Measurements from ENCODE around the gene WDR13. TPM values are rescaled to one million over a fixed set of nuclear protein-coding genes. Genes with fewer than 3 reads are reported as not detected.

WDR13 gene
- polyA plus RNA-seq, 2 donors = 90.1 to 96.8 TPM

DNA sequence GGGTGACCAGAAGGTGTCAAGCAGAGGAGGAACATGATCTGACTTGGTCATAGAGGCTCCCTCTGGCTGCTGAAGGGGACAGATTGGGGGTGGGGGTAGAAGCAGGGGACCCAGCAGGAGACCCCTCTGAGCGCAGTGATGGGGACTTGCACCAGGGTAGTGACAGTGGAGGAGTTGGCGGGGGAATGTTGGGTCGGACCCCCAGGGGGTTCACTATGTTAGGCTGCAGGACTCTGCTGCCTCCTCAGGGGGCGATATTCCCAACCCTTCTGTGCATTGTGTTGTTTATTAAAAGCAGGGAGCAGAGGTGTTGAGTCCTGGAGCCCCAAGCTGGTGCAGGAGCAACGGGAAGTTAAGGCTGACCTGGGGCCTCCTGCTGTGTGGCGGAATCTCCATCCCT lies 8.8 kb downstream of the WDR13 start:
- Histone ChIP-seq H3K9me3 (ENCODE audit: control insufficient read depth in 2 of 2, insufficient read depth in 1 of 2, low read depth in 1 of 2, low read length in 1 of 2) (no peaks in the 10 kb centered on the region), H3K4me3 (ENCODE audit: low read depth in 1 of 2, low read length in 2 of 2) (no peak overlapping the region), H3K4me1 (ENCODE audit: control insufficient read depth in 2 of 2, insufficient read depth in 2 of 2, low read length in 1 of 2) (no peaks in the 10 kb centered on the region), H3K36me3 (ENCODE audit: control insufficient read depth in 2 of 2, insufficient read depth in 2 of 2, low read length in 1 of 2) (peaks cover 0 to 16% of the 10 kb centered on the region in 2 donors), H3K27ac (ENCODE audit: low read depth in 2 of 2, low read length in 1 of 2) (no peak overlapping the region), H3K27me3 (ENCODE audit: control insufficient read depth in 1 of 2, insufficient read depth in 2 of 2, low read length in 2 of 2) (no peaks in the 10 kb centered on the region)
- 74 to 78% methylated on average over 6 of the region's 6 CpGs for WGBS, 2 donors

DNA sequence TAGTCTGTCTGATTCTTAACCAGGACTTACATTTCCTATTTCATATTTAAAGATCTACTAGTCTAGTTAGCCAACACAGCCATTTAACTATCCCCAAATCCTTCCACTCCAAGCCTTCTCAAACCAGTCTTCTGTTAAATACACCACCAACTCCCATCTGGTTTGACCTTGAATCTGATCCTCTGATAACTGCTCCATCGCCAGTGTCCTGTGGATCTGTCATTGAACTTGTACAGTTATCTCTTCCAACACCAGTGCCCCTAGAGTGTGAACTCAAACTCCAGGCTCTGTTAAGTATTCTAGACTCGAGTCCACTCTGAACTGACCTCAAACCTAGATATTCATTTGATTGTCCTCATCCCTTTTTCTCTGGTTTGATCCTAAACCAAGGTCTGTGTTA lies 14.4 kb downstream of the WDR13 start:
- no peak overlapping the region for H3K4me3 ChIP-seq (ENCODE audit: low read depth in 1 of 2, low read length in 2 of 2)
- no peaks in the 10 kb centered on the region for H3K36me3 ChIP-seq (ENCODE audit: control insufficient read depth in 2 of 2, insufficient read depth in 2 of 2, low read length in 1 of 2)
- H3K27ac ChIP-seq (ENCODE audit: low read depth in 2 of 2, low read length in 1 of 2) = no peak overlapping the region
- H3K4me1 ChIP-seq (ENCODE audit: control insufficient read depth in 2 of 2, insufficient read depth in 2 of 2, low read length in 1 of 2) = no peaks in the 10 kb centered on the region
- H3K27me3 ChIP-seq (ENCODE audit: control insufficient read depth in 1 of 2, insufficient read depth in 2 of 2, low read length in 2 of 2) = no peaks in the 10 kb centered on the region
- 52 to 71% methylated on average over 2 of the region's 2 CpGs for WGBS, 2 donors
- no peaks in the 10 kb centered on the region for H3K9me3 ChIP-seq (ENCODE audit: control insufficient read depth in 2 of 2, insufficient read depth in 1 of 2, low read depth in 1 of 2, low read length in 1 of 2)

DNA sequence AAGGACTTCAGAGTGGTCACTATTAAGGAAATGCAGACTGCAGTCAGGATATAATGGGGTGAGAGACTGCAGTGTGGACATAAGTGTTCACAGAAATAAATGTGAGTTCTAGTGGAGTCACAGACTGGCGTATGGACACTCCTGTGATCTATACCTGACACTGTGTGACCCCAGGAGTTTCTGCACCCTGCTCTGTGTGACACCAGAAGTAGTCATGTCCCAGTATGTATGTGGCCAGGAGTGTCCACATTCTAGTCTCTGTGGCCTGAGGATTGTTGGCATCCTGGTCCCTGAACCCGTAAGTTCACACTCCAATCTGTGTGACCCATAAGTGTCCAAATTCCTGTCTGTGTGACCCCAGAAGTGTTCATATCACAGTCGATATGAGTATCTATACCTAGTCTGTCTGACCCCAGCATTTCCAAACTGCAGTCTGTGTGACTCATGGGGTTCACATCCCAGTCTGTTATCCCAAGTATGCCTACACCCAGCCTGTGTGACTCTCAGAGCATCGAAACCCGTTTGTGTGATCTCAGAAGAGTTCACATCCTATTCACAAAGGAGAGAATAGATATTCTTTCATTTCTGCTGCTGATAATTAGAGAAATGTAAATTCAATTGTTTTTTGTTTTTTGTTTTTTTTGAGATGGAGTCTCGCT lies 16.3 kb downstream of the WDR13 start:
- Histone ChIP-seq H3K4me1 (ENCODE audit: control insufficient read depth in 2 of 2, insufficient read depth in 2 of 2, low read length in 1 of 2) (no peaks in the 10 kb centered on the region), H3K27ac (ENCODE audit: low read depth in 2 of 2, low read length in 1 of 2) (no peak overlapping the region), H3K36me3 (ENCODE audit: control insufficient read depth in 2 of 2, insufficient read depth in 2 of 2, low read length in 1 of 2) (no peaks in the 10 kb centered on the region), H3K9me3 (ENCODE audit: control insufficient read depth in 2 of 2, insufficient read depth in 1 of 2, low read depth in 1 of 2, low read length in 1 of 2) (no peaks in the 10 kb centered on the region), H3K27me3 (ENCODE audit: control insufficient read depth in 1 of 2, insufficient read depth in 2 of 2, low read length in 2 of 2) (no peaks in the 10 kb centered on the region), H3K4me3 (ENCODE audit: low read depth in 1 of 2, low read length in 2 of 2) (no peak overlapping the region)
- WGBS, 2 donors = 75 to 85% methylated on average over 6 of the region's 6 CpGs

DNA sequence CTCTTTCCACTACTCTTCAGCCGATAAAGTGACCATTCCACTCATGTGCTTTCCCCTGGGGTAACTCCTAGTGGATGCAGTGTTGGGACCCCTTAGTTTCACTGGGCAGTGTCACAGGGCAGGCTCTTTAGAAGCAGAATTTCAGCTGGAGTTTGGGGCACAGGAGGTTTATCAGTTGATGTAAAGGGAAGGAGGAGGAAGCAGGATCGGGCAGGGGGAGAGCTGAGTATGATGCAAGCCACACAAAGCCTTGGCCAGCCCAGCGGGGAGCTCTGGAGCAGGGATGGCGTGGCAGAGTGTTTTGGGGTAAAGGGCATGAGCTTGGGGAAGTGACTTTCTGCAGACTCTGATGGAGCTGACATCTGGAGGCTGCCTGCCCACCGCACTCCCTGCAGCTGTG lies 19.3 kb downstream of the WDR13 start:
- Histone ChIP-seq H3K27me3 (ENCODE audit: control insufficient read depth in 1 of 2, insufficient read depth in 2 of 2, low read length in 2 of 2) (no peaks in the 10 kb centered on the region), H3K9me3 (ENCODE audit: control insufficient read depth in 2 of 2, insufficient read depth in 1 of 2, low read depth in 1 of 2, low read length in 1 of 2) (no peaks in the 10 kb centered on the region), H3K4me1 (ENCODE audit: control insufficient read depth in 2 of 2, insufficient read depth in 2 of 2, low read length in 1 of 2) (no peaks in the 10 kb centered on the region), H3K27ac (ENCODE audit: low read depth in 2 of 2, low read length in 1 of 2) (no peak overlapping the region), H3K4me3 (ENCODE audit: low read depth in 1 of 2, low read length in 2 of 2) (no peak overlapping the region), H3K36me3 (ENCODE audit: control insufficient read depth in 2 of 2, insufficient read depth in 2 of 2, low read length in 1 of 2) (no peaks in the 10 kb centered on the region)
- 46 to 59% methylated on average over 5 of the region's 5 CpGs for WGBS, 2 donors

DNA sequence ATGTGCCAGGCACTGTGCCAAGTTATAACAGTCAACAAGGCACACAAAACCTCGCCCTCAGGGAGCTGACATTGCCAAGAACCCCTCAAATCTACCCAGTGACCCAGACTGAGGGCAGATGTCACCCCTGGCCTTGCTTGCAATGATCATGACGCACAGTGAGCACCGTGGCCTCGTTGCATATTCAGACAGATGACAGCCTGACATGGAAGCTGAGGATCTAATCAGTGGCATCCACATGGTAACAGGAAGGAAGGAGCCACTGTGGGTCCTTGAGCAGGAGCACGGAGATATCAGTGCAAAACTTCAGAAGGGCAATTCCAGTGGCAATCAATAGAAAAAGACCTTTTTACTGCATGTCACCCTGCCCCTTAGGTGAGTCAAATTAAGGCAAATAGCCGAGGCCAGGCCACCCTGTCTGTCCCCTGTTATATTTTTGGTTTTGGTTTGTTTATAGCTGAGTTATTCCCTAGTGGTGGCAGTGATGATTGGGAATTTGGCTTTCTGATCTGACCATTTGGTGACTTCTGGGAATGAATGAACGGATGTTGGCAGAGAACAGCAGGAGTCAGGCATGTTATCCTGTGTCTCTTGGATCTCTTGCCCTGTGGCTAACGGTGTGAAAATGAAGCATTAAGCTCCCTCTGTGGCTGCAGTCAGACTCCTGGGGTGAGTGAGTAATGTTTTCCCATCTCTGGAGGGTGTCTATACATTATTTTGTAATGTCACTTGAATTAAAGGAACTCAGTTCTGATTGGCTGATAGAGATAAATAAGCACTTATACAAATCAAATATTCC lies 20.4 kb downstream of the WDR13 start:
- H3K27ac ChIP-seq (ENCODE audit: low read depth in 2 of 2, low read length in 1 of 2) = no peak overlapping the region
- H3K27me3 ChIP-seq (ENCODE audit: control insufficient read depth in 1 of 2, insufficient read depth in 2 of 2, low read length in 2 of 2) = no peaks in the 10 kb centered on the region
- no peaks in the 10 kb centered on the region for H3K9me3 ChIP-seq (ENCODE audit: control insufficient read depth in 2 of 2, insufficient read depth in 1 of 2, low read depth in 1 of 2, low read length in 1 of 2)
- no peaks in the 10 kb centered on the region for H3K36me3 ChIP-seq (ENCODE audit: control insufficient read depth in 2 of 2, insufficient read depth in 2 of 2, low read length in 1 of 2)
- WGBS, 2 donors = 31 to 40% methylated on average over 8 of the region's 8 CpGs
- no peak overlapping the region for H3K4me3 ChIP-seq (ENCODE audit: low read depth in 1 of 2, low read length in 2 of 2)
- no peaks in the 10 kb centered on the region for H3K4me1 ChIP-seq (ENCODE audit: control insufficient read depth in 2 of 2, insufficient read depth in 2 of 2, low read length in 1 of 2)

DNA sequence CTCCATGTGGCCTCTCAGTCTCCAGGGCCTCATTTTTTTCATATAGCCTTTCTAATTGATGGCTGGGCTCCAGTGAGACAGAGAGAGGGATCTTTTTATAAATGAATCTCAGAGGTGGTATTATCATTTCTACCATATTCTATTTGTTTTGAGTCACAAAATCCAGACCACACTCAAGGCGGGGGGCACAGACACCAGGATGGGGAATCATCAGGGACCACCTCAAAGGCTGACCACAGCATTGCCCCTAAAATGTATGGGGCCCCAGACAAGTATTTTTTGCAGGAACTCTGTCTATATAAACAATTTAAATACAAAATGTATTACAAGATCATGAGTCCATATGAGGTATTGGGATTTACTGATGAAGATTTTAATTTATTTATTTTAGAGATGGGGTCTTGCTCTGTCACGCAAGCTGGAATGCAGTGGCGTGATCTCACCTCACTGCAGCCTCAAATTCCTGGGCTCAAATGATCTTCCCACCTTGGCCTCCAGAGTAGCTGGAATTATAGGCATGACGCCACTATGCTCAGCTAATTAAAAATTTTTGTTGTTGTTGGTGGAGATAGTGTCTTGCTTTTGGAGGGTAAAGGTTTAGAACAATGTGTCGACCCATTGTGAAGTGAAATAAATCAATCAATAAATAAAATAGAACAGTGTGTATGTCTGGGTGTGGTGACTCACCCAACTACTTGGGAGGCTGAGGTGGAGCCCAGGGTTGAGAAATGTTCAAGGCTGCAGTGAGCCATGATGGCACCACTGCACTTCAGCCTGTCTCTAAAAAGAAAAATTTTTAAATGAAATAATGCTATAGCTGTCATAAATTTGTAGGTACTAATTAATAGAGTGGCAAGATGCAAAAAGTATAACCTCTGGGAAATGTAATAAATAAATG lies 29.4 kb downstream of the WDR13 start:
- Histone ChIP-seq H3K27ac (ENCODE audit: low read depth in 2 of 2, low read length in 1 of 2) (no peak overlapping the region), H3K4me1 (ENCODE audit: control insufficient read depth in 2 of 2, insufficient read depth in 2 of 2, low read length in 1 of 2) (peaks cover 0 to under 1% of the 10 kb centered on the region in 2 donors), H3K9me3 (ENCODE audit: control insufficient read depth in 2 of 2, insufficient read depth in 1 of 2, low read depth in 1 of 2, low read length in 1 of 2) (no peaks in the 10 kb centered on the region), H3K36me3 (ENCODE audit: control insufficient read depth in 2 of 2, insufficient read depth in 2 of 2, low read length in 1 of 2) (no peaks in the 10 kb centered on the region), H3K4me3 (ENCODE audit: low read depth in 1 of 2, low read length in 2 of 2) (no peak overlapping the region), H3K27me3 (ENCODE audit: control insufficient read depth in 1 of 2, insufficient read depth in 2 of 2, low read length in 2 of 2) (no peaks in the 10 kb centered on the region)
- WGBS, 2 donors = 78 to 79% methylated on average over 5 of the region's 5 CpGs

DNA sequence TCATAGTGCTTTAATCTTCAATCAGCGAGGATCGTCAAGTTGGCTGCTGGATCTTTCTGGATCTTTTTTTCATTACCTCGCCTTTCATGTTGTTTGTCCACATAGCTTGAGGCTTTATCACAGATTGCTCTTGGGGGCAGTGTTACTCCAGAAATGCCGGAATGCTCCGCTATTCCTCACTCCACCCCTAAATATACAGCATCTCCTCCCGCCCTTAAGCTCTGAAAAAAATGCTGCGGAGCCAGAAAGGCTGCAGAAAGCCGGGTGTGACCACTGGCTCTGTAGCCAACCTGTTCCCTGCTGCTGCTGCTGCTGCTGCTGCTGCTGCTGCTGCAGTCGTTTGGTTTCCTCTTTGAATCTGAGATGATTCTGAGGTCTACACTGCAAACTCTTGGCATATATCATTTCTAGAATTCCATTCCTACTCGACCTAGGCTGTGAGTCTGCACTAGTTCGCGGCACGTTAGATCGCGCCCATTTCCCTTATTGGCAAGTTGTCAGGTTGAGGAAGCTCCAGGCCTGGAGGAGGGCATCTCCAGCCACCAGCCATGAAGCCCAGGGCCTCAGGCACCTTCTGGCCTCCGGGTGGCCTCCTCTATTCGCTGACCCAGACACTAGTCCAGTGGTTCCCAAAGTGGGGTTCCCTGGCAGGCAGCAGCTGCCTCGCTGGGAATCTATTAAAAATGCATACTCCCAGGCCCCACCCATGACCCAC lies 34.2 kb downstream of the WDR13 start:
- no peak overlapping the region for H3K27ac ChIP-seq (ENCODE audit: low read depth in 2 of 2, low read length in 1 of 2)
- 8 to 27% methylated on average over 18 of the region's 18 CpGs for WGBS, 2 donors
- H3K4me3 ChIP-seq (ENCODE audit: low read depth in 1 of 2, low read length in 2 of 2) = no peak overlapping the region
- peaks cover 0 to 3% of the 10 kb centered on the region in 2 donors for H3K9me3 ChIP-seq (ENCODE audit: control insufficient read depth in 2 of 2, insufficient read depth in 1 of 2, low read depth in 1 of 2, low read length in 1 of 2)
- H3K4me1 ChIP-seq (ENCODE audit: control insufficient read depth in 2 of 2, insufficient read depth in 2 of 2, low read length in 1 of 2) = peaks cover 0 to 3% of the 10 kb centered on the region in 2 donors
- H3K36me3 ChIP-seq (ENCODE audit: control insufficient read depth in 2 of 2, insufficient read depth in 2 of 2, low read length in 1 of 2) = no peaks in the 10 kb centered on the region
- no peaks in the 10 kb centered on the region for H3K27me3 ChIP-seq (ENCODE audit: control insufficient read depth in 1 of 2, insufficient read depth in 2 of 2, low read length in 2 of 2)

DNA sequence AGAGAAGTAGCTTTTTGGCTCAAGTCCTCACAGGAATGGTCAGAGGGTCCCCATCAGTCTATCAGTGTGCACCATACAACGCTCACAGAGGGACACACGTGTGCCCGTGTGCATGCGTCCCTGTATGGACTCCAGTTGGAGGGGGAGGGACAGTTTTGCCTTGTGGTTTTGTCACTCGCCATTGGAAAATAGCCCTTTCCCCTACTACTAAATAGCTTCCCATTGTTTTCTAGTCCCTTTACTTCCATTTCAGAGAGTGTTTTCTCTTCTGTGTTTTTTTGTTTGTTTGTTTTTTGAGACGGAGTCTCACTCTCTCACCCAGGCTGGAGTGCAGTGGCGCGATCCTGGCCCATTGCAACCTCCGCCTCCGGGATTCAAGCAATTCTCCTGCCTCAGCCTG lies 34.9 kb downstream of the WDR13 start:
- Histone ChIP-seq H3K9me3 (ENCODE audit: control insufficient read depth in 2 of 2, insufficient read depth in 1 of 2, low read depth in 1 of 2, low read length in 1 of 2) (peaks cover 0 to 3% of the 10 kb centered on the region in 2 donors), H3K27me3 (ENCODE audit: control insufficient read depth in 1 of 2, insufficient read depth in 2 of 2, low read length in 2 of 2) (no peaks in the 10 kb centered on the region), H3K4me1 (ENCODE audit: control insufficient read depth in 2 of 2, insufficient read depth in 2 of 2, low read length in 1 of 2) (peaks cover 0 to 3% of the 10 kb centered on the region in 2 donors), H3K4me3 (ENCODE audit: low read depth in 1 of 2, low read length in 2 of 2) (no peak overlapping the region), H3K36me3 (ENCODE audit: control insufficient read depth in 2 of 2, insufficient read depth in 2 of 2, low read length in 1 of 2) (no peaks in the 10 kb centered on the region), H3K27ac (ENCODE audit: low read depth in 2 of 2, low read length in 1 of 2) (no peak overlapping the region)
- 77 to 79% methylated on average over 10 of the region's 10 CpGs for WGBS, 2 donors

DNA sequence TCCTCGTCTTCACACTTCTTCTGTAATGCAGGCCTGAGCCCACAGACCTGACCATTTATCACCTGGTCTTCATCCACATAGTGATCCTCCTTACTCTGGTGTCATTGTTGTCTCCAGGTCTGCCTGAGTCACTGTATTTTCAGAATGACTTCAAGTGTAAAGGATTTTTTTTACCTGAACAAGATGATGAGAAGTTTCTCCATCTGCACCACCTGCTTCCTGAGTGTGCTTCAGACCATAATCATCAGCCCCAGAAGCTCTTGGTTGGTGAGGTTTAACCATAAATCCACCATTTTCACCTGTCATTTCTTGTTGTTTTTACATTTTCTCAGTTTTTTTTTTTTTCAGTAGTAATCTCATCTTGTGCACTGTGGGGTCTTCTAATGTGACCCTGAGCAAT lies 39.0 kb downstream of the WDR13 start:
- Histone ChIP-seq H3K27me3 (ENCODE audit: control insufficient read depth in 1 of 2, insufficient read depth in 2 of 2, low read length in 2 of 2) (no peaks in the 10 kb centered on the region), H3K4me1 (ENCODE audit: control insufficient read depth in 2 of 2, insufficient read depth in 2 of 2, low read length in 1 of 2) (peaks cover 0 to 3% of the 10 kb centered on the region in 2 donors), H3K36me3 (ENCODE audit: control insufficient read depth in 2 of 2, insufficient read depth in 2 of 2, low read length in 1 of 2) (no peaks in the 10 kb centered on the region), H3K4me3 (ENCODE audit: low read depth in 1 of 2, low read length in 2 of 2) (no peak overlapping the region), H3K27ac (ENCODE audit: low read depth in 2 of 2, low read length in 1 of 2) (no peak overlapping the region), H3K9me3 (ENCODE audit: control insufficient read depth in 2 of 2, insufficient read depth in 1 of 2, low read depth in 1 of 2, low read length in 1 of 2) (peaks cover 0 to 3% of the 10 kb centered on the region in 2 donors)
- 68 to 89% methylated on average over 1 of the region's 1 CpG for WGBS, 2 donors

All from esophagus (tissue), 2 donors.